Upper lobe of left lung (tissue), 6 donors: ENCODE results near the gene SPINK2. TPM values are rescaled to one million over a fixed set of nuclear protein-coding genes. Genes with fewer than 3 reads are reported as not detected.

Source experiments
- ATAC-seq, 2 donors: fragments of 200-7000 bp; cut with Tn5 transposase; one replicate each; pipeline ENCODE4 v1.9.1; 2022; ENCODE audit warnings: mild to moderate bottlenecking in 2 of 2, moderate library complexity in 2 of 2; ENCODE audit not compliant: low FRiP score in 2 of 2
- DNase-seq, 2 donors: peaks; one replicate each; pipeline ENCODE4 v3.0.0-alpha.2; 2019 to 2020
- H3K27ac ChIP-seq, 4 donors: fragments of 200-600 bp; sonication (generic); one replicate each; pipeline ENCODE4 v1.5.1; 2016 to 2019
- H3K27me3 ChIP-seq, 4 donors: fragments of 200-600 bp; sonication (generic); one replicate each; pipeline ENCODE4 v1.5.1; 2017 to 2019
- H3K36me3 ChIP-seq, 4 donors: fragments of 200-600 bp; sonication (generic); one replicate each; pipeline ENCODE4 v1.5.1; 2016 to 2019
- H3K4me1 ChIP-seq, 4 donors: fragments of 200-600 bp; sonication (generic); one replicate each; pipeline ENCODE4 v1.5.1; 2018 to 2019
- H3K4me3 ChIP-seq, 4 donors: fragments of 200-600 bp; sonication (generic); one replicate each; pipeline ENCODE4 v1.5.1; 2017 to 2019; ENCODE audit warnings: mild to moderate bottlenecking in 2 of 4, moderate library complexity in 1 of 4
- H3K9me3 ChIP-seq, 4 donors: fragments of 200-600 bp; sonication (generic); one replicate each; pipeline ENCODE4 v1.5.1; 2018 to 2019
- EP300 ChIP-seq, 4 donors: sonication (generic); formaldehyde crosslinking; IDR thresholded peaks; one replicate each; pipeline ENCODE4 v1.5.1; 2017; ENCODE audit warnings: antibody characterized with exemption in 4 of 4, control low read depth in 2 of 4
- POLR2A ChIP-seq, 4 donors: fragments of 450-650 bp; IDR thresholded peaks; one replicate each; pipeline ENCODE4 v1.5.1; 2016 to 2017; ENCODE audit warnings: antibody characterized with exemption in 4 of 4, mild to moderate bottlenecking in 2 of 4
- POLR2AphosphoS5 ChIP-seq, 2 donors: sonication (generic); formaldehyde crosslinking; IDR thresholded peaks; one replicate each; pipeline ENCODE4 v1.5.1; 2017; ENCODE audit warnings: antibody characterized with exemption in 2 of 2
- WGBS, 2 donors: methylation state at CpG; one replicate each; pipeline ENCODE4 v1.1.5; 2017 to 2018; 5-methylcytosine and 5-hydroxymethylcytosine counted together
- total RNA-seq, 6 donors: library from RNA; depleted of rRNA in 4 of 6; stranded (reverse); fragments of >200 nt in 4 of 6; gene quantifications; one replicate each; pipeline versions ENCODE4 v1.1.0 to v1.2.1, GENCODE V29; 2016 to 2021
- TF ChIP-seq, protein P1 (sequence below), 6 experiments: fragments of 450-650 bp in 4 of 6; fragments of 200-600 bp in 2 of 6; sonication (generic) in 2 of 6; IDR thresholded peaks; one replicate each; pipeline ENCODE4 v1.5.1; 2016 to 2019; ENCODE audit warnings: antibody characterized with exemption in 6 of 6
- donor health status: DM: no; HTN: no; CAD: no; lungs with moderate emphysema.
- donor health status: DM: no; HTN: yes; CAD: no; lungs with severe emphysema.

The SPINK2 gene
- total RNA-seq, 6 donors from 2014 or later = not detected

DNA sequence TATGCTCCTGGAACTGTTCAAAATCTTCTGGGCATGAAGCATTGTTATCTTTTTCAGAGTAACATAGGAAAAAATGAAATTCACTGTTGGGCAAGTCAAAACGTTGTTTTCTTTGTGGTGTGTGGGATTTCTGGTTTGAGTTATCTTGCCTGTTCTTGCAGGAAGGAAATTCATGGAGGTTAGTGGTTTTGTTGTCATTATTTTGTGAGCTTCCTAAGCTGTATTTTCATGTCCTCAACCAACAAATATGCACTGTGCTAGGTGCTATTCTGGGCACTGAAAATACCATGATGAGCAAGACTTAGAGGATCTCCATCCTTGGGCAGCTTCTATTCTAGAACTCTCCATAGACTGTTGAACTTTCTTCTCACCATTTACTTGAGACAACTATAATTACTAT, 16.9 kb downstream of the SPINK2 start:
- DNase-seq (no peak), ATAC-seq (no peak)
- Histone ChIP-seq H3K27me3 (no peaks in the 10 kb centered on the region), H3K36me3 (no peaks in the 10 kb centered on the region), H3K4me1 (peaks cover under 1 to 1% (median under 1%) of the 10 kb centered on the region in 4 donors), H3K27ac (no peak overlapping the region), H3K4me3 (no peak overlapping the region), H3K9me3 (no peaks in the 10 kb centered on the region)
- WGBS, 2 donors = 27 to 32% methylated on average over 1 of the region's 1 CpG
- no peak for TF ChIP-seq POLR2AphosphoS5 (IDR thresholded peaks at IDR 0.05)
- TF ChIP-seq EP300 (IDR thresholded peaks at IDR 0.05) = no peak
- no peak for TF ChIP-seq POLR2A (IDR thresholded peaks at IDR 0.05)
- TF ChIP-seq, protein P1, sequence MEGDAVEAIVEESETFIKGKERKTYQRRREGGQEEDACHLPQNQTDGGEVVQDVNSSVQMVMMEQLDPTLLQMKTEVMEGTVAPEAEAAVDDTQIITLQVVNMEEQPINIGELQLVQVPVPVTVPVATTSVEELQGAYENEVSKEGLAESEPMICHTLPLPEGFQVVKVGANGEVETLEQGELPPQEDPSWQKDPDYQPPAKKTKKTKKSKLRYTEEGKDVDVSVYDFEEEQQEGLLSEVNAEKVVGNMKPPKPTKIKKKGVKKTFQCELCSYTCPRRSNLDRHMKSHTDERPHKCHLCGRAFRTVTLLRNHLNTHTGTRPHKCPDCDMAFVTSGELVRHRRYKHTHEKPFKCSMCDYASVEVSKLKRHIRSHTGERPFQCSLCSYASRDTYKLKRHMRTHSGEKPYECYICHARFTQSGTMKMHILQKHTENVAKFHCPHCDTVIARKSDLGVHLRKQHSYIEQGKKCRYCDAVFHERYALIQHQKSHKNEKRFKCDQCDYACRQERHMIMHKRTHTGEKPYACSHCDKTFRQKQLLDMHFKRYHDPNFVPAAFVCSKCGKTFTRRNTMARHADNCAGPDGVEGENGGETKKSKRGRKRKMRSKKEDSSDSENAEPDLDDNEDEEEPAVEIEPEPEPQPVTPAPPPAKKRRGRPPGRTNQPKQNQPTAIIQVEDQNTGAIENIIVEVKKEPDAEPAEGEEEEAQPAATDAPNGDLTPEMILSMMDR (IDR thresholded peaks at IDR 0.05) = no peak

DNA sequence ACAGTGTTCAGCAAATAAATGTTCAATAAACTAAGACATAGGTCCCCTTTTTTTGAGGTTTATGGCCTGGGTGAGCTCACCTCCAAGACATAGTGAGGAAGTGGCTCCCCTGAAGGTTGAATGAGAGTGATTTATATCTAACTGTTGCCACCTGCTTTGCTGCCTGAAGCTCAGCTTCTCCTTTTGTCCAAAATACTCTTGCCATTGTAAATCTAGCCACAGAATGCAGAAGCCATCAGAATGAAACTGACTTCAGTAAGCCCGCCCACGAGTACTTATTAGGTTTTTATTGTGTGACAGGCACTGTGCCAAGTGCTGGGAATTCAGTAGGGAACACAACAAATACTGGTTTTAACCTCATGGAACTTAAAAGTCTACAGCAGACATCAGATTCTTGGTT, 18.0 kb downstream of the SPINK2 start:
- ATAC-seq (no peak), DNase-seq (no peak)
- H3K27me3 ChIP-seq = no peaks in the 10 kb centered on the region
- H3K4me3 ChIP-seq = no peak overlapping the region
- no peaks in the 10 kb centered on the region for H3K36me3 ChIP-seq
- H3K4me1 ChIP-seq = peaks cover 6 to 11% (median 8%) of the 10 kb centered on the region in 4 donors
- TF ChIP-seq, protein P1 (IDR thresholded peaks at IDR 0.05) = no peak
- TF ChIP-seq POLR2A (IDR thresholded peaks at IDR 0.05) = no peak
- no peak for TF ChIP-seq POLR2AphosphoS5 (IDR thresholded peaks at IDR 0.05)
- TF ChIP-seq EP300 (IDR thresholded peaks at IDR 0.05) = no peak
- no peaks in the 10 kb centered on the region for H3K9me3 ChIP-seq
- H3K27ac ChIP-seq = no peak overlapping the region
- WGBS, 2 donors = 30 to 35% methylated on average over 2 of the region's 2 CpGs

DNA sequence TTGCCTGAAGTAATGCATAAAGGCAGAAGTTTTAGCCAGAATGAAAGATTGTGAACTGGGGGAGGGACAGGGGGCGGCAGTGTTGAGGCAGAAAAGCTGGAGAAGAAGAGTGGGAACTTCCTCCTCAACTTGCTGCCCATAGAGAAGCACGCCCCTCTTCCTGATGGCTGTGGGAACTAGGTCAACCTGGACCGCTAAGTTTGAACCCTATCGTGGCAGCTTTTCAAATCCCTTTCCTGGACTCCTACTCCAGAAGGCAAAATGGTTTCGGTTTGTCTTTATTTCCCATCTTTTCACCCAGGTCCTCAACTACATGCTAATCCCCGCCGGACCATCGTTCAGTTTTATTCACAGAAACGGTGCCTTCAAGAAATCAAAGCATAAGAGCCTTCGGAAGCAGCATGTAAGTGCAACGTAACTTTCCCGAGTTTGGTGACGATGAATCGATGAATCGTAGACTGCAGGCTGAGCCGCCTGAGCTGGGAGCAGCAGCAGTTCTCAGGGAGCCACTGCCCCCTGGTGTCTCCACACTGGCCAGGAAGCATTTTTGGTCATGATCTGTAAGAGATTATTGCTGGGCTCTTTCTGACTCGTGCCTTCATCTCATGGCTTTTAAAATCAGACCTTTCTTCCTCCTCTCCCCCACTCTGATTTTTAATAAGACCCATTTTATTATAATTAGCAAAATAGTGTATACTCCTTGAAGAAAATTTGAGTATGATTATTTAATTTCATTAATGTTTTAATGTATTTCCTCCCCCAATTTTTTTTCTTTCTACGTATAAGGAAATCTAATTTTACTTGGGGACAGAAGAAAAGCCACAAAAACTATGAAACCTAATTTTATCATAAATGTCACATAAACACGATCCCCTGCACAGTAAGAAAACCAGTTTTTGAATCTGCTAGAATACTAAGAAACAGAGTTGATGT, 21.4 kb downstream of the SPINK2 start:
- 6% methylated on average over 19 of the region's 19 CpGs for WGBS, 2 donors
- H3K4me3 ChIP-seq = peak overlapping the region; percentile 45 to 63 (median 55)
- peak in 1 of 2 donors; percentile 88 for DNase-seq
- H3K4me1 ChIP-seq = peaks cover 6 to 15% (median 9%) of the 10 kb centered on the region in 4 donors
- peak overlapping the region; percentile 64 to 87 (median 80) for H3K27ac ChIP-seq
- H3K9me3 ChIP-seq = no peaks in the 10 kb centered on the region
- TF ChIP-seq EP300 (IDR thresholded peaks at IDR 0.05) = no peak
- peak in 1 of 2 donors; percentile 37 for TF ChIP-seq POLR2AphosphoS5 (IDR thresholded peaks at IDR 0.05)
- TF ChIP-seq, protein P1 (IDR thresholded peaks at IDR 0.05) = peak; percentile 73 to 92 (median 84)
- no peaks in the 10 kb centered on the region for H3K27me3 ChIP-seq
- peak; percentile 95 to 99 for ATAC-seq
- no peaks in the 10 kb centered on the region for H3K36me3 ChIP-seq

DNA sequence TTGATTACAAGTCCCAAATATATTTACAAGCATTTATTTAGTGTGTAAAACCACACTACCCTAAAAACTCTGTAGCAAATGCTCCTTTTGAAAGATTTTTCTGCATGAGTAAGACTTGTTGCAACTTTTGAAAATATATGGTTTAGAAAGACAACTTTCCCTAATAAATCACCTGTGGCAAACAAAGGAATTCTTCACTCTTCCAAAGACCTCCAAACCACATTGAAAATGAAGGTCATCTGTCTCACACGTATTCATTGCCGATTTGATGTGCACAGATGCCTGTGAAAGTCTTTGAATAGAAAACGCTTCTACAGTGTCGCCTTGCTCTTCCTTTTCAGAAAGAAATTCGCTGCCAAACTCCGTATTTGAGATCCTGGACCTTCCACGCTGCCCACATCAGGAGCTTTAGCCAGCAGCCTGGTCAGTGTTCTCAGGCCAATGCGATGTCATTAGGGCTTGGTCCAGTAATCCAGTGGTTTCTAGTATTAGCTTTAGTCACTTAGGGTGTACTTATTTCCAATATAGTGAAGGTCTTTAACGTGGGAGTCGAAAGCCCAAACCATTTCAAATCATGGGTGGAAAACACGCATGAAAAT, 22.2 kb downstream of the SPINK2 start:
- peak in 1 of 2 donors; percentile 38 for ATAC-seq
- DNase-seq = no peak

More for the DNA sequence above, 22.2 kb downstream of the SPINK2 start:
- Histone ChIP-seq H3K9me3 (no peaks in the 10 kb centered on the region), H3K4me3 (peak overlapping the region in 3 of 4 donors; percentile 53 to 63 (median 57)), H3K27ac (peak overlapping the region in 3 of 4 donors; percentile 73 to 87 (median 87)), H3K27me3 (no peaks in the 10 kb centered on the region), H3K4me1 (peaks cover 6 to 15% (median 9%) of the 10 kb centered on the region in 4 donors), H3K36me3 (no peaks in the 10 kb centered on the region)
- WGBS, 2 donors = 61 to 85% methylated on average over 11 of the region's 11 CpGs
- TF ChIP-seq EP300 (IDR thresholded peaks at IDR 0.05) = no peak
- no peak for TF ChIP-seq POLR2A (IDR thresholded peaks at IDR 0.05)
- TF ChIP-seq, protein P1 (IDR thresholded peaks at IDR 0.05) = no peak
- TF ChIP-seq POLR2AphosphoS5 (IDR thresholded peaks at IDR 0.05) = no peak
